Measurements from ENCODE around the gene SYCN.
"Not testable (repeated sequence)": the region's sequence is repeated elsewhere in the genome, so short reads cannot be mapped to it uniquely, and the experiment has no call there.

SYCN gene

GRCh38 chr19:39223703-39224279, 19.7 kb upstream of the SYCN start:
- DNase-seq, result no peak

GRCh38 chr19:39219108-39219507, 15.0 kb upstream of the SYCN start:
- DNase-seq, result not testable (repeated sequence)

GRCh38 chr19:39218230-39219007, 14.4 kb upstream of the SYCN start:
- no peak for DNase-seq

- DNase-seq, result no peak
Measured at GRCh38 chr19:39217094-39217493, 13.0 kb upstream of the SYCN start.

GRCh38 chr19:39215323-39215722, 11.3 kb upstream of the SYCN start:
- not testable (repeated sequence) for DNase-seq

DNA sequence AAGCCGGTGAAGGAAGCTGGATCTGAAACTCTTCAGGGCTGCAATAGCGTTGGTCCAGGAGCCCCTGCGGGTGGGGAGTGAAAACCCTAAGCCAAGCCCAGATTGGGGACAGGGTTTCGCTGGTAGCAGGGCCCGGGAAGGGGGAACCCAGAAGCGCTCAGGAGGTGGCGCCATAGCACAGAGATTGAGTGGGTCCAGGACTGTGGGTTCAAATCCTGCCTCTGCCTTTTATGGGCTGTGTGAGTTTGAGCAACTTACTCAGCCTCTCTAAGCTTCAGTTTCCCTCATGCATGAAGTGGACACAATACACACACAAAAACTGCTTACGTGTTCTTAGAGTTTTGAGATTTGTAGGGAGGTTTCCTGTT, 8.3 kb upstream of the SYCN start:
- DNase-seq, result peak; percentile 83

DNA sequence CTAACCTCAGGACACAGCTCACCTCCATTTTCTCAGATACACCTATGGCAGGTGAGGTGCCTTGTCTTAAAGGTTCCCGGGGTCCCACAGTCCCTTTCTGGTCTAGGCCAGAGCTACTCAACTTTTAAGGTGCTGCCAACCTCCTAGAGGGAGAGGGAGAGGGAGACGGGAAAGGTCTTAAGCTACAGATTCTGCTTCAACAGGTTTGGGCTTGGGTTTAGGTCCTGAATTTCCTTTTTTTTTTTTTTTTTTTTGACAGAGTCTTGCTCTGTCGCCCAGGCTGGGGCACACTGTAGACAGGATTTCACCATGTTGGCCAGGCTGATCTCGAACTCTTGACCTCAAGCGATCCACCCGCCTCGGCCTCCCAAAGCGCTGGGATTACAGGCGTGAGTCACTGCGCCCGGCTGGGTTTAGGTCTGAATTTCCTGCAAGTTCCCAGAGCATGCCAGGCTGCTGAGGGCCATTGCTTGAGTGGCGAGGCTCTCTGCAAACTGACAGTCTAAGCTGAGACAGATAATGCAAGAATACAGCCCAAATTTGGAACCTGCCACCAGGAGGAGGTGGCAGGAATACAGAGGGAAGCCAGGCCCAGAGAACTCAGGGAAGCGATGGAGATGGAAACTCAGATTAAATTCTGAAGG, 7.8 kb upstream of the SYCN start:
- no peak for DNase-seq

DNA sequence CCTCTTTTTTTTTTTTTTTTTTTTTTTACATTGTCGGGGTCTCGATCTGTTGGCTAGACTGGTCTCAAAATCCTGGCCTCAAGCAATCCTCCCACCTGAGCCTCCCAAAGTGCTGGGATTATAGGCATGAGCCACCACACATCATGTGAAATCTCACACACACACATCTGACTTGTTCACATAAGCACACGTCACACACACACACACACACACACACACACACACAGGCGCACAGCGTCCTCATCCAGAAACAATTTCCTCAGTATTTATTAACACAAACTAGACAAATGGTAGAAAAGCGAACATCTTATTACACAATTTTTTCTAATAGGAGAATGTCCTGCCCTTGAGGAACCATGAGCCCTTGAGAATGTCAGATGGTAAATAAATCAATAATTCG, 5.1 kb upstream of the SYCN start:
- DNase-seq, result no peak

DNA sequence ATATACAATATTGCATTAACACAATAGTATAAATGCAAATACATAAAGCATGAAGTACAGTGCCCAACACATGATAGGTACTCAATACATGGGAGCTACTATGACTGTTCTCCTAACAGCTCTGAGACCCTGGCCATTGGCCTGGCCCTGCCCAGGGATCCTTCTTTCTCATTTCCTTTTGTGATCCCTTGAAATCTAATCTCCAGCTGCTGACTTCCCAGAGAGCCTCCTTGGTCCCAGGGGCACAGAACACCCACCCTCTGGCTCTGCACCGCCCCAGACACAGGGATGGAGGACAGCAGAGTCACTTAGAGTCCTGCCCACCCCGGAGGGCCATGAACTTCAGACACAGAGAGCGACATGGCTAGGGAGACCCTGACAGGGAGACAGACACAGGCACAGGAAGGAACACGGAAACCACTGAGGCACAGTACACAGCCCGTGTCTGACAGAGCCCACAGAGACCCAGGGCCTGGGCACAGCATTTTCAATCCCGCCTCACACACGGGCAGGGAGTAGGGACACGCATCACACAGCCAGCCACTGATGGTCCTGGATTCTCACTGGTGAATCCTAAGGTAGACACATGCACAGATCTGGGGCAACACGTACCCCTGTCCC, 4.2 kb upstream of the SYCN start:
- DNase-seq, result no peak

DNA sequence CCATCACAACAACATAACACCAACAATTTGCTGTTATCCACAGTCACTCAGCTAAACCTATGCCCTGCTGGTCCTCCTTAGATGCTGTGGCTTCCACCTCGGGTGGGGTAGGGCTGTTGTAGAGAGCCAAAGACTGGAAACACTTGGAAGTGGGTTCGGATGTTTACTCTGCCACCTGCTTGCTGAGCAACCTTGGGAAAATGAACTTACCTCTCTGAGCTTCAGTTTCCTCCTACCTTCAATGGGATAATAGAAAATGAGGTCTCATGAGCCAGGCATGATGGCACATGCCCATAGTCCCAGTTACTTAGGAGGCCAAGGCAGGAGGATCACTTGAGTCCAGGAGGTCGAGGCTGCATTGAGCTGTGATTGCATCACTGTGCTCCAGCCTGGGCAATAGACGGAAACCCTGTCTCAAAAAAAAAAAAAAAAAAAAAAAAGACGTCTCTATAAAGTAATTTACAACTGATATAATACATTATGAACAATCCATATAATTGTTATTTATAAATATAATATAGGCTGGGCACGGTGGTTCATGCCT, 3.3 kb upstream of the SYCN start:
- no peak for DNase-seq

- DNase-seq, result no peak
Measured at GRCh38 chr19:39206122-39206521, 2.1 kb upstream of the SYCN start.

DNA sequence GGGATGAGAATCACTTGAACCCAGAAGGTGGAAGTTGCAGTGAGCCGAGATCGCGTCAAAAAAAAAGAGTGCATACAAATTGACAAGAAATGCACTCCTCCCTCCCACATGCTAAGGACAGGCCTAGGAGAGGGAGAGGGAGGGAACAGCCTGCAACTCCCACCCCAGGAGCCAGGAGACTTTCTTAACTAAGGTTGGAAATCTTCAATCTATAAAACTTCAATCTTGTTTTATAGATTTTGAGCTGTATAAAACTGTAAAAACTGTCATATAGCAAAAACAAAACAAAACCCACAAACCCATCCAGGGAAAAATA, 1.3 kb upstream of the SYCN start:
- DNase-seq, result no peak

DNA sequence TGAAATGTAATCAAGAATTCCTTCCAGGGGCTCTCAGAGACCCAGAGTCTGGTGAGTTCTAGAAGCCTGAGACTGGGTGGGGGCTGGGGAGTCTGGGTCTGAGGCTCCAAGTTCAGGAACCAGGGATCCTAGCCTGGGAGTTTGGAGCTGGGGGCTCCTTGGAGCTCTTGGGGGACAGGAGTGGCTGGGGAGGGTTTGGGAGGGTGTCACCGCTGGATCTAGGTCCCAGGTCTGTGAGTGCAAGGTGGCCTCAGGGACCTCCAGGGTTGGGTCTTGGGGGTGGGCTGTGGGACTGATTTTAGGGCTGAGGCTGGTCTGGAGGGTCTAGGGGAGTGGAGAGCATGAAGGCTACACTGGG, 1.1 kb downstream of the SYCN start:
- DNase-seq, result no peak

DNA sequence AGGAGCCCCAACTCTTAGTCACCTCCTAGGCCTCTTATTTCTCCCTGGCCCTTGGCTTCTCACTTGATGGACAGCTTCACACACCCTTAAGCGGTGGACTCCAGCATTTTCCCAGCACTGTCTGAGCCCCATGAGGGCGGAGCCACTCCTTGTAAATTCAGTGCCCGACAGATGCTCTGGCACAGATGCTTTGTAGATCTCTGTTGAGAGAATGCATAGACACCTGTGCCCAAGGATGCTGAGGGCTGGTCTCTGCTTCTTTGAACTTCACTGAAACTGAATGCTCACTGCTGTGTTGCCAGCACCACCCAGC, 3.3 kb downstream of the SYCN start:
- DNase-seq, result no peak

DNA sequence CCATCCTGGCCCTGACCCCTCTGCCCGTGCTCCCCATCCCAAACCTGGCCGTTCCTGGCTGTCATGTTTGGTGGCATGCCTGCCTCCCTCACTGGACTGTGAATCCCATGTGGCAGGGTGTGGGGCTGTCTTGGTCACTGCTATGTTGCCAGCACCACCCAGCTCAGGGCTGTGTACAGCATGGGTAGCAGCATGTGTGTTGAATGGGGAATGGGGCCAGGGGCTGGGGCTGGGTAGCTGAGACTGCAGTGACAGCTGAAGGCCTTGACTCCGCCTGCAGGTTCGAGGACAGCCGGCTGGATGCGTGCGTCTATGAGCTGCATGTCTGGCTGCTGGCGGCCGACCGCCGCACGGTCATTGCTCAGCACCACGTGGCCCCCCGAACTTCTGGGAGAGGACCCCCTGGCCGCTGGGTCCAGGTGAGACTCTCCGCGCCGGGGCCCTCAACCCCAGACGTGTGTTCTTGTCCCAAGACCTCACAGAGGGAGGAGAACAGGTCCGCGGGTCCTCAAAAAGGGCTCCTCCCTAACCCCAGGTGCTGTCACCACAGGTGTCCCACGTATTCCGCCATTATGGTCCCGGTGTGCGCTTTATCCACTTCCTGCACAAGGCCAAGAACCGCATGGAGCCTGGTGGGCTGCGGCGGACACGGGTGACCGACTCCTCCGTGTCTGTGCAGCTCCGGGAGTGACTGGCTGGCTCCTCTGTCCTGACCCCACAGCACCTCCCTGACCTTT, 3.8 kb downstream of the SYCN start:
- DNase-seq, result no peak

DNA sequence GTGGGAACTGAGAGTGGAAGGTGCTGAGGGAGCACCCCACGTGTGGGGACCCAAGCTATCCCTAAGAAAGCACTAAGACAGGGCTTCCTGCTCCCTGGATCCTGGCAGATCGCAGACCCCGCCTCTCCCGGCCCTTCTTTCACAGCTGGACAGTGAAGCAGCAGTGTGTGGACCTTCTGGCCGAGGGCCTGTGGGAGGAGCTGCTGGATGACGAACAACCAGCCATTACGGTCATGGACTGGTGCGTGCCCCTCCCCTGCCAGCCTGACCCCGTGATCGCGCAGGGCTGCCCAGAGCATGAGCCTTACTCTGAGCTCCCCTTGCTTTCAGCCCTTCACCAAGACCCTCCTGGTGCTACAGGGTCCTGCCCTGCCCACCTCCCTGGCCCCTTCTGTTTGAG, 5.0 kb downstream of the SYCN start:
- no peak for DNase-seq

DNA sequence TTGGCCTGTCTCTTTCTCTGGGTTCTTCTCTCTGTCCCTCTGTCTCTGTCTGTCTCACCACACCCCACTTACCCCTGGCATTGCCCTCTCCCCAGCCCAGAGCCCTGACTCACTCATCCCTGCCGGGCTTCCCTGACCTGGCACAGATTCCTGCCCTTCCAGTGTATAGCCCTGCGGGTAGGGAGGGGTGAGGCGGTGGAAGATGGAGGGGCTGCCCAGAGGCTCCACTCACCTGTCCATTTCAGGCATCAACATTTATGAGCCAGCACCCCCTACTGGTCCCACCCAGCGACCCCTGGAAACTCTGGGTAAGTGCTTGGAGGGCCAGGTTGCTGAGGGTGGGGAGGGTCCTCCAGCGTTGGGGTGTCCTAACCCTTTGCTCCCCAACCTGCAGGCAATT, 6.3 kb downstream of the SYCN start:
- DNase-seq, result no peak

DNA sequence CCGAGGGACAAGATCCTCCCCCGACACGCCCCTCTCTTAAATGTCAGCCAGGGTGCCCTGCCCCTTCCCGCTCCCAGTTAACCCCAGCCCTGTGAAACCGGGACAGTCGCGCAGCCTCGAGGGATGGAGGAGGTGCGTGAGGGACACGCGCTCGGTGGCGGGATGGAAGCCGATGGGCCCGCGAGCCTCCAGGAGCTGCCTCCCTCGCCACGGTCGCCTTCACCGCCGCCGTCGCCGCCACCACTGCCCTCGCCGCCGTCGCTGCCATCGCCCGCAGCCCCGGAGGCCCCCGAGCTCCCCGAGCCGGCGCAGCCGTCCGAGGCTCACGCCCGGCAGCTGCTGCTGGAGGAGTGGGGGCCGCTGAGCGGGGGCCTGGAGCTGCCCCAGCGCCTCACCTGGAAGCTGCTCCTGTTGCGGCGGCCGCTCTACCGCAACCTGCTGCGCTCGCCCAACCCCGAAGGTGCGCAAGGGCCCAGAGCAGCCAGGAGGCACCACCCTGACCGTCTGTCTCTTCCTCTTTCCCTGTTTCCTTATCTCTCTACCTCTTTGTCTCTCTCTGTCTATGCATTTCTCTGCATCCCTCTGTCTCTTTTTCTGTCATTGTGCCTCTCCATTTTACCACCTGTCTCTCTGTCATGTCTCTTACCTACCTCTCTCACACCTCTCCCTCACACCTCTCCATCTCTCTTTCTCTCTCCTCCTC, 7.1 kb downstream of the SYCN start, which contains the start of gene NCCRP1:
Gene NCCRP1, plus strand, starts transcription at position 105 of the 703 bp plus-strand sequence. Its CDS starts 19 bp downstream, at position 124.
- DNase-seq, result no peak

GRCh38 chr19:39196320-39196719, 7.7 kb downstream of the SYCN start:
- DNase-seq, result no peak

DNA sequence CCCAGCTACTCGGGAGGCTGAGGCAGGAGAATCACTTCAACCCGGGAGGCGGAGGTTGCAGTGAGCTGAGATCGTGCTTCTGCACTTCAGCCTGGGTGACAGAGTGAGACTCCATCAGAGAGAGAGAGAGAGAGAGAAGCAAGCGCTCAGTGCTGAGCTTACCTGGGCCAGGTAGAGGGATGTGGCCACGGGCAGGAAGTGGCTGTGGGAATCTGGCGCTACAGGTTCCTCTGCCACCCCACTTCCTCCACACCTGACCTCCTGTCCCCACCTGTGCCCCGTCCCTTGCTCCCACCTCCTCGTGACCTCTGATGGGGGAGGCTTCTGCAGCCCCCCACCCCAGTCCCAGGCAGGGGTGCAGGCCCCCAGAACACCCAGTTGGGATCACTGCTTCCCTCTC, 8.3 kb downstream of the SYCN start:
- DNase-seq, result no peak

DNA sequence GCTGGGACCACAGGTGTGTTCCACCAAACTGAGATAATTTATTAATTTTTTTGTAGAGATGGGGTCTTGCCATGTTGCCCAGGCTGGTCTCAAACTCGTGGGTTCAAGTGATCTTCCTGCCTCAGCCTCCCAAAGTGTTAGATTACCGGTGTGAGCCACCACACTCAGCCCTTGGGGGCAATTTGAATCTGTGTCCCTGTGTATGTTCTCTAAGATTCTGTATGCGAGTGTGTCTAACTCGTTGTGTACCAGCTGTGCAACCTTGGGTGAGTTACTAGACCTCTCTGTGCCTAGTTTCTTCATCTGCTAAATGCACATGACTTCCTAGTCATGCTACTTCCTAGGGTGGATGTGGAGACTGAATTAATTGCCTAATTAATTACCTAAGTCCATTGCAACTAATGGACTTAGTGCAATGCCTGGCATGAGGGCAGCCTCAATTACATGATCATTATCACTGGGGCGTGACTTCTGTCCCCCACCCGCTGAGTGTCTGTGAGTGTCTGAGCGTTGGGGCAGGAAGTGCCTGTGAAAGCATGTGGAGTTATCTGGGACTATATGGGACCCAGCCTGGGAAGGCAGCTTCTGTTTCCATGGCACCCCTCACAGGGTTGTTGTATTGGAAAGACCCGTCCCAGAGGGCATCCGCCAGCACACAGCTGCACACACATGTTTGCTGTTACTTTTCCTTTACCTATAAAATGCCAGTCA, 9.1 kb downstream of the SYCN start:
- DNase-seq, result no peak

- no peak for DNase-seq
Measured at GRCh38 chr19:39193803-39194202, 10.3 kb downstream of the SYCN start.

Data from activated effector memory CD4-positive, alpha-beta T cell treated with anti-CD3 and anti-CD28 coated beads, Interleukin-2, amount 50 U/mL, for 16 hours (primary cell).